ENCODE measurements around the gene ZNF213.

The ZNF213 gene

GRCh38 chr16:3142327-3142726 is 7.5 kb downstream of the ZNF213 start:
- Histone ChIP-seq H3K27me3 (replicated peaks; ENCODE audit: control insufficient read depth, insufficient read depth, low read length, poor library complexity, severe bottlenecking) (no peaks in the 10 kb centered on the region), H3K36me3 (ENCODE audit: control insufficient read depth, insufficient read depth, low read length) (peaks cover 22% of the 10 kb centered on the region), H3K4me3 (ENCODE audit: insufficient read depth, low read depth, low read length, poor library complexity, severe bottlenecking) (no peak overlapping the region), H3K27ac (ENCODE audit: insufficient read depth, low read length, poor library complexity, severe bottlenecking) (no peak overlapping the region), H3K4me1 (ENCODE audit: control insufficient read depth, insufficient read depth, low read length, poor library complexity, severe bottlenecking) (no peaks in the 10 kb centered on the region), H3K9me3 (ENCODE audit: control insufficient read depth, low read length) (no peaks in the 10 kb centered on the region)
- no peak for DNase-seq

GRCh38 chr16:3142770-3143169 is 7.9 kb downstream of the ZNF213 start:
- H3K4me3 ChIP-seq (ENCODE audit: insufficient read depth, low read depth, low read length, poor library complexity, severe bottlenecking): no peak overlapping the region
- H3K27me3 ChIP-seq (replicated peaks; ENCODE audit: control insufficient read depth, insufficient read depth, low read length, poor library complexity, severe bottlenecking): no peaks in the 10 kb centered on the region
- no peak for DNase-seq
- peaks cover 22% of the 10 kb centered on the region for H3K36me3 ChIP-seq (ENCODE audit: control insufficient read depth, insufficient read depth, low read length)
- no peaks in the 10 kb centered on the region for H3K4me1 ChIP-seq (ENCODE audit: control insufficient read depth, insufficient read depth, low read length, poor library complexity, severe bottlenecking)
- H3K27ac ChIP-seq (ENCODE audit: insufficient read depth, low read length, poor library complexity, severe bottlenecking): no peak overlapping the region
- H3K9me3 ChIP-seq (ENCODE audit: control insufficient read depth, low read length): no peaks in the 10 kb centered on the region

- DNase-seq: no peak
- Histone ChIP-seq H3K4me3 (ENCODE audit: insufficient read depth, low read depth, low read length, poor library complexity, severe bottlenecking) (no peak overlapping the region), H3K27ac (ENCODE audit: insufficient read depth, low read length, poor library complexity, severe bottlenecking) (no peak overlapping the region), H3K4me1 (ENCODE audit: control insufficient read depth, insufficient read depth, low read length, poor library complexity, severe bottlenecking) (no peaks in the 10 kb centered on the region), H3K36me3 (ENCODE audit: control insufficient read depth, insufficient read depth, low read length) (peaks cover 22% of the 10 kb centered on the region), H3K9me3 (ENCODE audit: control insufficient read depth, low read length) (no peaks in the 10 kb centered on the region), H3K27me3 (replicated peaks; ENCODE audit: control insufficient read depth, insufficient read depth, low read length, poor library complexity, severe bottlenecking) (no peaks in the 10 kb centered on the region)
Observed at GRCh38 chr16:3143189-3143588, 8.4 kb downstream of the ZNF213 start.

- Histone ChIP-seq H3K4me1 (ENCODE audit: control insufficient read depth, insufficient read depth, low read length, poor library complexity, severe bottlenecking) (no peaks in the 10 kb centered on the region), H3K4me3 (ENCODE audit: insufficient read depth, low read depth, low read length, poor library complexity, severe bottlenecking) (no peak overlapping the region), H3K9me3 (ENCODE audit: control insufficient read depth, low read length) (no peaks in the 10 kb centered on the region), H3K27ac (ENCODE audit: insufficient read depth, low read length, poor library complexity, severe bottlenecking) (no peak overlapping the region), H3K36me3 (ENCODE audit: control insufficient read depth, insufficient read depth, low read length) (peaks cover 21% of the 10 kb centered on the region), H3K27me3 (replicated peaks; ENCODE audit: control insufficient read depth, insufficient read depth, low read length, poor library complexity, severe bottlenecking) (no peaks in the 10 kb centered on the region)
- DNase-seq: no peak
Observed at GRCh38 chr16:3143598-3144320, 8.9 kb downstream of the ZNF213 start.

- Histone ChIP-seq H3K27me3 (replicated peaks; ENCODE audit: control insufficient read depth, insufficient read depth, low read length, poor library complexity, severe bottlenecking) (no peaks in the 10 kb centered on the region), H3K27ac (ENCODE audit: insufficient read depth, low read length, poor library complexity, severe bottlenecking) (no peak overlapping the region), H3K4me1 (ENCODE audit: control insufficient read depth, insufficient read depth, low read length, poor library complexity, severe bottlenecking) (peaks cover 1% of the 10 kb centered on the region), H3K36me3 (ENCODE audit: control insufficient read depth, insufficient read depth, low read length) (peaks cover 14% of the 10 kb centered on the region), H3K9me3 (ENCODE audit: control insufficient read depth, low read length) (no peaks in the 10 kb centered on the region), H3K4me3 (ENCODE audit: insufficient read depth, low read depth, low read length, poor library complexity, severe bottlenecking) (no peak overlapping the region)
- no peak for DNase-seq
Observed at GRCh38 chr16:3144321-3144983, 9.6 kb downstream of the ZNF213 start.

- H3K27ac ChIP-seq (ENCODE audit: insufficient read depth, low read length, poor library complexity, severe bottlenecking): no peak overlapping the region
- no peak overlapping the region for H3K4me3 ChIP-seq (ENCODE audit: insufficient read depth, low read depth, low read length, poor library complexity, severe bottlenecking)
- H3K9me3 ChIP-seq (ENCODE audit: control insufficient read depth, low read length): no peaks in the 10 kb centered on the region
- peaks cover 13% of the 10 kb centered on the region for H3K36me3 ChIP-seq (ENCODE audit: control insufficient read depth, insufficient read depth, low read length)
- DNase-seq: no peak
- peaks cover 8% of the 10 kb centered on the region for H3K4me1 ChIP-seq (ENCODE audit: control insufficient read depth, insufficient read depth, low read length, poor library complexity, severe bottlenecking)
- H3K27me3 ChIP-seq (replicated peaks; ENCODE audit: control insufficient read depth, insufficient read depth, low read length, poor library complexity, severe bottlenecking): no peaks in the 10 kb centered on the region
Observed at GRCh38 chr16:3145151-3145550, 10.3 kb downstream of the ZNF213 start.

GRCh38 chr16:3145660-3146059 is 10.8 kb downstream of the ZNF213 start:
- no peak overlapping the region for H3K27ac ChIP-seq (ENCODE audit: insufficient read depth, low read length, poor library complexity, severe bottlenecking)
- H3K4me1 ChIP-seq (ENCODE audit: control insufficient read depth, insufficient read depth, low read length, poor library complexity, severe bottlenecking): peaks cover 9% of the 10 kb centered on the region
- H3K36me3 ChIP-seq (ENCODE audit: control insufficient read depth, insufficient read depth, low read length): peaks cover 13% of the 10 kb centered on the region
- H3K9me3 ChIP-seq (ENCODE audit: control insufficient read depth, low read length): no peaks in the 10 kb centered on the region
- no peak for DNase-seq
- H3K27me3 ChIP-seq (replicated peaks; ENCODE audit: control insufficient read depth, insufficient read depth, low read length, poor library complexity, severe bottlenecking): no peaks in the 10 kb centered on the region
- no peak overlapping the region for H3K4me3 ChIP-seq (ENCODE audit: insufficient read depth, low read depth, low read length, poor library complexity, severe bottlenecking)

GRCh38 chr16:3147046-3147756 is 12.4 kb downstream of the ZNF213 start:
- H3K9me3 ChIP-seq (ENCODE audit: control insufficient read depth, low read length): no peaks in the 10 kb centered on the region
- no peak overlapping the region for H3K4me3 ChIP-seq (ENCODE audit: insufficient read depth, low read depth, low read length, poor library complexity, severe bottlenecking)
- no peaks in the 10 kb centered on the region for H3K27me3 ChIP-seq (replicated peaks; ENCODE audit: control insufficient read depth, insufficient read depth, low read length, poor library complexity, severe bottlenecking)
- peaks cover 11% of the 10 kb centered on the region for H3K4me1 ChIP-seq (ENCODE audit: control insufficient read depth, insufficient read depth, low read length, poor library complexity, severe bottlenecking)
- H3K36me3 ChIP-seq (ENCODE audit: control insufficient read depth, insufficient read depth, low read length): peaks cover 6% of the 10 kb centered on the region
- H3K27ac ChIP-seq (ENCODE audit: insufficient read depth, low read length, poor library complexity, severe bottlenecking): no peak overlapping the region
- DNase-seq: no peak

- no peak for DNase-seq
- Histone ChIP-seq H3K36me3 (ENCODE audit: control insufficient read depth, insufficient read depth, low read length) (peaks cover 1% of the 10 kb centered on the region), H3K27me3 (replicated peaks; ENCODE audit: control insufficient read depth, insufficient read depth, low read length, poor library complexity, severe bottlenecking) (no peaks in the 10 kb centered on the region), H3K4me1 (ENCODE audit: control insufficient read depth, insufficient read depth, low read length, poor library complexity, severe bottlenecking) (peaks cover 11% of the 10 kb centered on the region), H3K9me3 (ENCODE audit: control insufficient read depth, low read length) (no peaks in the 10 kb centered on the region), H3K4me3 (ENCODE audit: insufficient read depth, low read depth, low read length, poor library complexity, severe bottlenecking) (no peak overlapping the region), H3K27ac (ENCODE audit: insufficient read depth, low read length, poor library complexity, severe bottlenecking) (no peak overlapping the region)
Observed at GRCh38 chr16:3147757-3148104, 12.9 kb downstream of the ZNF213 start.

Measured in effector memory CD4-positive, alpha-beta T cell (primary cell).